ENCODE measurements around the gene LPP. TPM values are rescaled to one million over a fixed set of nuclear protein-coding genes. Genes with fewer than 3 reads are reported as not detected.
A peak's percentile ranks its signal among the peaks of the same experiment; 100 is the strongest.

LPP gene
- total RNA-seq, 2 donors from 2014 or later = 52.7 to 53.4 TPM

DNA sequence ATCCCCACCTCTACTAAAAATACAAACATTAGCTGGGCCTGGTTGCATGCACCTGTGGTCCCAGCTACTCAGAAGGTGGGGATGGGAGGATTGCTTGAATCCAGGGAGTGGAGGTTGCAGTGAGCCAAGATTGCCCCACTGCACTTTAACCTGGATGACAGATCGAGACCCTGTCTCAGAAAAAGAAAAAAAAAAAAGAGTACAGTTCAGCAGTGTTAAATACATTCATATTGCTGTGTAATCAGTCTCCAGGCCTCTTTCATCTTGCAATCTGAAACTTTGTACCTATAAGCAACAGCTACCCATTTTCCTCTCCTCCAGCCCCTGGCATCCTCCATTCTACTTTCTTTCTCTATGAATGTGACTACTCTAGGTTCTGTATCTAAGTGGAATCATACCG, 61.2 kb downstream of the LPP start:
- no peak for ATAC-seq
- H3K27ac Mint-ChIP-seq = no peak overlapping the region
- peaks cover 0 to 2% of the 10 kb centered on the region in 2 donors for H3K9me3 Mint-ChIP-seq
- DNase-seq (ENCODE audit: low spot score in 2 of 2) = no peak
- H3K36me3 Mint-ChIP-seq = peaks cover 2 to 27% of the 10 kb centered on the region in 2 donors

GRCh38 chr3:188217011-188217463, 63.1 kb downstream of the LPP start:
- H3K9me3 Mint-ChIP-seq = peaks cover 0 to 3% of the 10 kb centered on the region in 2 donors
- H3K36me3 Mint-ChIP-seq = peaks cover 0 to 19% of the 10 kb centered on the region in 2 donors
- peak; percentile 47 to 88 for ATAC-seq
- no peak for DNase-seq (ENCODE audit: low spot score in 2 of 2)
- peak overlapping the region in 1 of 2 donors; percentile 38 for H3K27ac Mint-ChIP-seq

GRCh38 chr3:188217726-188218125, 63.8 kb downstream of the LPP start:
- peaks cover 0 to 19% of the 10 kb centered on the region in 2 donors for H3K36me3 Mint-ChIP-seq
- ATAC-seq (no peak), DNase-seq (ENCODE audit: low spot score in 2 of 2) (no peak)
- peaks cover 0 to 3% of the 10 kb centered on the region in 2 donors for H3K9me3 Mint-ChIP-seq
- peak overlapping the region in 1 of 2 donors; percentile 47 for H3K27ac Mint-ChIP-seq

GRCh38 chr3:188218603-188219002, 64.6 kb downstream of the LPP start:
- peaks cover 0 to 3% of the 10 kb centered on the region in 2 donors for H3K9me3 Mint-ChIP-seq
- no peak overlapping the region for H3K27ac Mint-ChIP-seq
- ATAC-seq (no peak), DNase-seq (ENCODE audit: low spot score in 2 of 2) (no peak)
- H3K36me3 Mint-ChIP-seq = peaks cover 0 to 18% of the 10 kb centered on the region in 2 donors

GRCh38 chr3:188219147-188219546, 65.2 kb downstream of the LPP start:
- DNase-seq (ENCODE audit: low spot score in 2 of 2) (no peak), ATAC-seq (no peak)
- Mint-ChIP-seq H3K9me3 (peaks cover 0 to 3% of the 10 kb centered on the region in 2 donors), H3K36me3 (peaks cover 2 to 18% of the 10 kb centered on the region in 2 donors), H3K27ac (no peak overlapping the region)

DNA sequence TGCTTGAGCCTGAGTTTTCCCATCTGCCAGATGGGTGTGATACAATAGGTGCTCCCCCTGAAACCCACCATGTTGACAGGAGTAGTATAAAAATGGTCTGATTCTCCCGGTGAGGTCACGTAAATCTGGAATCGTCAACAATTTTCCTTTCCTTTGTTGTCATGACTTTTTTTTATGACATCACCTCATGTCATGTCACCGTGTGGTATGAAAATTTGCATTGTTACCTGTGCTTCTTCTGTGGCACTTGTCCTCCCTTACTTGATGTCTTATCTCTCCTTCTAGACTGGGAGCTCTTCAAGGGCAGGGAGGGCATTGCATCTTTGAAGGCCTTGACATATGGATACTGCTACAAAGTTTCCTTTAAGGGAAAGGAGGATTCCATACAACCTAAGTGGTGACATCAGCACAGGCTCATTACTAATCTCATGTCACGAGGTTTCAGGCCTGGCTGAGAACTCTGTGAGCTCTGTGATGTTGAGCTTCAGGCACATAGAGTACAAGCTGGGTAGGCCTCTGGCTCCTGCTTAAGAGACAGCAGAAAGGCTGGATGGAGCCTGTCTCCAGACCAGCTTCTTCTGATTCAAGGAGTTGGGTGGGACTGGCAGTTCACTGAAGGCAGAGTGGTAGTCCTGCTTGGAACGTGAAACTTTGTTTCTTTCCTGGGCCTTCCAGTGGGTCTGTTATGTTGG, 66.3 kb downstream of the LPP start:
- Mint-ChIP-seq H3K9me3 (peaks cover 0 to 3% of the 10 kb centered on the region in 2 donors), H3K27ac (no peak overlapping the region), H3K36me3 (peaks cover 8 to 24% of the 10 kb centered on the region in 2 donors)
- DNase-seq (ENCODE audit: low spot score in 2 of 2) (no peak), ATAC-seq (no peak)

DNA sequence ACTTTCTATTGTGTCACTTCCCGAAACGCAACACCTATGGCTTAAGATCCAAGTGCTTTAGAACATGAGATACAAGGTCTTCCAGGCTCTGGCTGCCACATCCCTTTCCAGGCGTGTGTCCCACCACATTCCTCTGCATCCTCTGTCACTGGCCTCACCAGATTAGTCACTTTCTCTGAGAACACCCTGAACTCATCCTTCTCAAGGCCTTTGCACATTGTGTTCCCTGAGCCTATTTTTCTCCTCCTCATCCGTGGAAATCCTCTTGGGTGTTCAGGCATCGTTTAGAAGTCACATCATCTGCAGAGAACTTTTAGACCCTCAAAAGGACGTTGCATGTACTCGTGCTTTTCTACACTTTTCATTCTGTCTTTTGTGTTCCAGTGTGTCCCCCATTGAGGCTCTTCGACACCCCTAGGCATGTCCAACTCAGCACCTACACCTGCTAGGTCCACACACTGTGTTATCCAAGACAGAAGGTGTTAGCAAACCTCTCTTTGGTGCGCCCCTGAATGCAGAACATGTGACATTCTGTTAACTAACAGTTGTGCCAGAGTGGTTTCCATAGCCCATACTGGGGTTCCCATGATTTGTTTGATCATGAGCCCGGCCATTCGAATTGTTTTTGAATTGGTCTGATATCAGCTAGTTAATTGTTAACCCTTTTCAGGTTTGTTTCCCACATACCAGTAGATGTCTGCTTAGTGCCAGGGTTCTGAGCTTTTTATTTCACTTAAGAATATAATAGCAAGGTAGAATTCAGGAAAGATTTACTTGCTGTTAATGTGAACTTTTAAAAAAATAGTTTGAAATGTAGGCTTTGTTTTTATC, 67.2 kb downstream of the LPP start:
- H3K9me3 Mint-ChIP-seq = peaks cover 0 to 3% of the 10 kb centered on the region in 2 donors
- DNase-seq (ENCODE audit: low spot score in 2 of 2) (no peak), ATAC-seq (no peak)
- no peak overlapping the region for H3K27ac Mint-ChIP-seq
- peaks cover 8 to 29% of the 10 kb centered on the region in 2 donors for H3K36me3 Mint-ChIP-seq

DNA sequence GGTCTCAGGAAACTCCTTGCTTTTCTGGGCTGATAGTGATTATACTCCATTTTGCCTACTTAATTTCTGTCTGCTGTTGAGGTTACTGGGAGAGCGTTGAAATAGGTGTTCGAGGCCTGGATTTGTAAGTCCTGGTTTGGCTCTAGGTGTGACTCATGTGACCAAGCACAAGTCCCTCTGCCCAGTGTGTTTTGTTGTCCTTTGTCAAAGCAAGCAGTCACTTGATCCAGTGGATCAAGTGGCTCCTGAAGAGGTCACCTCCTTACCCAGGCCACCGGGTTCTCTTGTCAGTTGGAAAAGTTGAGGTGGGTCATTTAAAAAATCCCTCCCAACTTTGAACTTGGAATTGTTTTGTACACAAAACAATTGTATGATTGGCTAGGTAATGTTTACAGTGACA, 70.0 kb downstream of the LPP start:
- Mint-ChIP-seq H3K36me3 (peaks cover 12 to 29% of the 10 kb centered on the region in 2 donors), H3K27ac (no peak overlapping the region), H3K9me3 (peaks cover 0 to 3% of the 10 kb centered on the region in 2 donors)
- DNase-seq (ENCODE audit: low spot score in 2 of 2) (no peak), ATAC-seq (no peak)

- Mint-ChIP-seq H3K36me3 (peaks cover 12 to 23% of the 10 kb centered on the region in 2 donors), H3K9me3 (no peaks in the 10 kb centered on the region), H3K27ac (no peak overlapping the region)
- DNase-seq (ENCODE audit: low spot score in 2 of 2) (no peak), ATAC-seq (no peak)
Observed at GRCh38 chr3:188227442-188227841, 73.5 kb downstream of the LPP start.

GRCh38 chr3:188229177-188229576, 75.2 kb downstream of the LPP start:
- H3K9me3 Mint-ChIP-seq = peaks cover 0 to 4% of the 10 kb centered on the region in 2 donors
- ATAC-seq (no peak), DNase-seq (ENCODE audit: low spot score in 2 of 2) (no peak)
- peaks cover 9 to 23% of the 10 kb centered on the region in 2 donors for H3K36me3 Mint-ChIP-seq
- H3K27ac Mint-ChIP-seq = no peak overlapping the region

DNA sequence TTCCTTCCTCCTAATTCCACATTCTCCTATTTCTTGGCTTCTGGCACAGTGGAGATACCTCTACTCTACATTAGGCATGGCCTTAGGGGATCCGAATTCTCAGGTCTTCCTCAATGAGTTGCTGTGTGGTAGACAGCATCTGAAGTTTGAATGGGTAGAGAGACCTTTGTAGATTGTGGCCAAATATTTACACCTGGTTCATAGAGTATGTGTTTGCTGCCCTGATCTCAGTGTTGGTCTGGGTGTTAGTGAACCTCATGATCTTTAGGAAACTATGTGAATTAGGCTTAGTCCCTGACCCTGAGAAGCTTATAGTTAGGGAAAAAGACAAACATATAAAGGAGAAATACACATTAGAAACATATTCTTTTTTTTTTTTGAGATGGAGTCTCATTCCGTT, 75.8 kb downstream of the LPP start:
- Mint-ChIP-seq H3K27ac (no peak overlapping the region), H3K9me3 (peaks cover 0 to 7% of the 10 kb centered on the region in 2 donors), H3K36me3 (peaks cover 5 to 21% of the 10 kb centered on the region in 2 donors)
- DNase-seq (ENCODE audit: low spot score in 2 of 2) (no peak), ATAC-seq (no peak)

- peak in 1 of 2 donors; percentile 28 for ATAC-seq
- no peak overlapping the region for H3K27ac Mint-ChIP-seq
Observed at GRCh38 chr3:188230962-188231361, 77.0 kb downstream of the LPP start.

DNA sequence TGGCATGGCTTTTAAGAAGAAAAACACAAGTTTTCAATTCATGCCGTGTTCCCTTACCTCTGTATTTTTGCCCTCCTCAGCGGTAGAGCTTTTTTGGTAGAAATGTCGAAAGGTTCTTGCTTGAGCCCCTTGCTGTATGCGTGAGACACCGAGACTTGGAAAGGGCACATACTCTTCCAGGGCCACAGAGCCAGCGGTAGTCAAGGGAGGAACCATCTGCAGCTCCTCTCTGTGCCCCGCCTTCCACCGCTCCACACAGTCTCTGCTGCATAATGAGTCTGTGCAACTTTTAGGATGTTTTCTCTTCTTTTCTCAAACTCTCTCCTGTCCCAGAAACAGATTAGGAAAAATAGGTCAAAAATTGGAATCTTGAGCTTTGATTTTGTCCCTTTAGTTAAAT, 77.5 kb downstream of the LPP start:
- peaks cover 9 to 20% of the 10 kb centered on the region in 2 donors for H3K36me3 Mint-ChIP-seq
- DNase-seq (ENCODE audit: low spot score in 2 of 2) (no peak), ATAC-seq (no peak)
- H3K9me3 Mint-ChIP-seq = peaks cover 0 to 7% of the 10 kb centered on the region in 2 donors
- H3K27ac Mint-ChIP-seq = peak overlapping the region in 1 of 2 donors; percentile 4

More at GRCh38 chr3:188230962-188231361, 77.0 kb downstream of the LPP start:
- no peak for DNase-seq (ENCODE audit: low spot score in 2 of 2)
- Mint-ChIP-seq H3K9me3 (peaks cover 0 to 7% of the 10 kb centered on the region in 2 donors), H3K36me3 (peaks cover 9 to 20% of the 10 kb centered on the region in 2 donors)

DNA sequence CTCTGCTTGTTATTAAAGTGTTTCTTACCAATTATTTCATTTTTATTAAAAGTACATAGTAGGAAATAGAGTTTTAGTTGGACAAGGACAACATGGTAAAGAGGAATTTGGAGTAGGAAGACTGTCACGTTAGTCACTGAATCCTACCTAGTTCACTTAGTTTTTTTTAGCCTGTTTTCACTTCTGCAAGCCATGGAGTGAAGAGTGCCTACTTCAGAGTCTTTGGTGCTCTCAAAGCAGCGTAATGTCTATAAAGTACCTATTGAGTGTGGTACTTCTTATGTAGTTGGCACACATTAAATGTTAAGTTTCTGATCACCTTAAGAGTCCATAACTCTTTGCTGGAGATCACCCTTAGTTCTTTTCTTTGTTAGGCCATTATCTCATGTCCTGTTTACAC, 78.7 kb downstream of the LPP start:
- ATAC-seq (no peak), DNase-seq (ENCODE audit: low spot score in 2 of 2) (no peak)
- Mint-ChIP-seq H3K36me3 (peaks cover 5 to 20% of the 10 kb centered on the region in 2 donors), H3K9me3 (peaks cover 0 to 7% of the 10 kb centered on the region in 2 donors), H3K27ac (no peak overlapping the region)

DNA sequence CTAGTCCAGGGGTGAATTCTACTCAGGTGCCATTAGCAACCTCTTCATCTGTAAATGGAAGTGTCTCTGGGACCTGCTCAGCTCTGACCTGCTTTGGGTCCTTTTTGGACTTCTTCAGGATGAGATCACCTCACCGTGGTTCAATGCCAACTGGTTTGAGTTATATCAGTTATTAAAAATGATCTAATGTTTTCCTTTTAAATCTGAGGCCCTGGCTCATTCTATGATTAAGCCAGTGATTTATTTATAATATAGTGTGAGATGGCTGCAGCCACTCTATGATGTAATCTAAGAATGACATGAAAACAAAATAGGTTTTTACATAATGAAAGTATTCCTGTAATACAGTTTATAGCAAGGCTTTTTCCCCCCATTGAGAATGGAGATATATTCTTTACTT, 79.4 kb downstream of the LPP start:
- DNase-seq (ENCODE audit: low spot score in 2 of 2) (no peak), ATAC-seq (no peak)
- peaks cover 5 to 23% of the 10 kb centered on the region in 2 donors for H3K36me3 Mint-ChIP-seq
- no peak overlapping the region for H3K27ac Mint-ChIP-seq
- peaks cover 0 to 7% of the 10 kb centered on the region in 2 donors for H3K9me3 Mint-ChIP-seq

DNA sequence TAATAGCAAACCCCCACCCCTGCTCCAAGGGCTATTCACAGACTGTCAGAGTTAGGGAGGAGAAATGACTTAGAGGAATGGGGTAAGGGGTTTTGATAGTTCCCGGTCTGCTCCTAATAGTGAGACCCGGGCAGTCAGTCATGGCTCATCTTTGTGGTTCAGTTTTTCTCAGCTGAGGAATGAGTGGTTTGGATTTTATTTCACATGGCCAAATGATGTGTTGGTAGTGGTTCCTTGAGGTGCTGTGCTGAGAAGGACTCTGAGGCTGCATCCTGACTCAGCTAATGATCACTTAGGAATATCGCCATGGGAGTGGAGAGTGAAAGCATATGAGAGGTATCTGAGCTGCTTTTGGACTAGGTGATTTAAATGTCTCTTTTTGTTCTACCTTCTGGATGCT, 80.2 kb downstream of the LPP start:
- no peak overlapping the region for H3K27ac Mint-ChIP-seq
- ATAC-seq = no peak
- DNase-seq (ENCODE audit: low spot score in 2 of 2) = no peak

DNA sequence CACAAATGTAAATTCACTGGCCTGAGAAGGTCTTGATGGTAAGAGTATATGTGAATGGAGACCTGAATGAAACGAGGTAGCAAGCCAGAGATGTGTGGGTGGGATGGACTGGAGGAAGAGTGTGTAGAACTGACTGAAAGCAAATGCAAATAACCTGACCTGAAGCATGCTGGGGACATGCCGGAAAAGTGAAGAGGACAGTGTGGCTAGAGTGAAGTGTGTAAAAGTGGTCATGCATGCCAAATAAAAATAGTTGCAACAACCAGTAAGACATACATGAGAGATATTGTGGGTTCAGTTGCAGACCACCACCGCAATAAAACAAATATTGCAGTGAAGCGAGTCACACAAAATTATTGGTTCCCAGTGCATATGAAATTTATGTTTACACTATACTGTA, 82.3 kb downstream of the LPP start:
- H3K9me3 Mint-ChIP-seq = peaks cover 0 to 7% of the 10 kb centered on the region in 2 donors
- H3K36me3 Mint-ChIP-seq = peaks cover 5 to 24% of the 10 kb centered on the region in 2 donors
- ATAC-seq (no peak), DNase-seq (ENCODE audit: low spot score in 2 of 2) (no peak)
- no peak overlapping the region for H3K27ac Mint-ChIP-seq

More for the DNA sequence above, 80.2 kb downstream of the LPP start:
- Mint-ChIP-seq H3K9me3 (peaks cover 0 to 7% of the 10 kb centered on the region in 2 donors), H3K36me3 (peaks cover 5 to 24% of the 10 kb centered on the region in 2 donors)

Data from activated naive CD4-positive, alpha-beta T cell treated with anti-CD3 and anti-CD28 coated beads, Interleukin-2, amount 50 U/mL, for 72 hours (primary cell).